ENCODE results near the gene ZNF565.
"Not testable (repeated sequence)": the region's sequence is repeated elsewhere in the genome, so short reads cannot be mapped to it uniquely, and the experiment has no call there.

Gene ZNF565

GRCh38 chr19:36214386-36215275 is at the start of gene ZNF565, which contains the start of gene ZNF146:
Gene ZNF565 (minus strand): TSS chr19:36214665. CDS start chr19:36201985, 12,680 bp downstream.
Gene ZNF146 (plus strand): TSS chr19:36215106. CDS start chr19:36236441, 21,335 bp downstream.
- peak; percentile 97 for DNase-seq (ENCODE audit: low spot score)

GRCh38 chr19:36259211-36259610 is 44.7 kb upstream of the ZNF565 start:
- DNase-seq (ENCODE audit: low spot score) = no peak

GRCh38 chr19:36258028-36258875 is 43.8 kb upstream of the ZNF565 start:
- DNase-seq (ENCODE audit: low spot score) = no peak

- DNase-seq (ENCODE audit: low spot score) = no peak
Observed at GRCh38 chr19:36257520-36257876, 43.0 kb upstream of the ZNF565 start.

GRCh38 chr19:36256853-36257519 is 42.5 kb upstream of the ZNF565 start:
- DNase-seq (ENCODE audit: low spot score) = no peak

GRCh38 chr19:36256064-36256463 is 41.6 kb upstream of the ZNF565 start:
- no peak for DNase-seq (ENCODE audit: low spot score)

GRCh38 chr19:36255316-36255715 is 40.9 kb upstream of the ZNF565 start:
- no peak for DNase-seq (ENCODE audit: low spot score)

GRCh38 chr19:36254848-36255247 is 40.4 kb upstream of the ZNF565 start:
- no peak for DNase-seq (ENCODE audit: low spot score)

- no peak for DNase-seq (ENCODE audit: low spot score)
Observed at GRCh38 chr19:36252047-36252446, 37.6 kb upstream of the ZNF565 start.

GRCh38 chr19:36246006-36246481 is 31.6 kb upstream of the ZNF565 start:
- DNase-seq (ENCODE audit: low spot score) = no peak

- peak; percentile 32 for DNase-seq (ENCODE audit: low spot score)
Observed at GRCh38 chr19:36245210-36246005, 30.9 kb upstream of the ZNF565 start.

GRCh38 chr19:36244066-36244465 is 29.6 kb upstream of the ZNF565 start:
- DNase-seq (ENCODE audit: low spot score) = no peak

GRCh38 chr19:36236946-36237310 is 22.5 kb upstream of the ZNF565 start:
- no peak for DNase-seq (ENCODE audit: low spot score)

GRCh38 chr19:36236304-36236945 is 22.0 kb upstream of the ZNF565 start:
- DNase-seq (ENCODE audit: low spot score) = no peak

GRCh38 chr19:36233626-36234025 is 19.2 kb upstream of the ZNF565 start:
- not testable (repeated sequence) for DNase-seq (ENCODE audit: low spot score)

GRCh38 chr19:36225219-36225892 is 10.9 kb upstream of the ZNF565 start:
- DNase-seq (ENCODE audit: low spot score) = peak; percentile 64

GRCh38 chr19:36222503-36222902 is 8.0 kb upstream of the ZNF565 start:
- no peak for DNase-seq (ENCODE audit: low spot score)

- no peak for DNase-seq (ENCODE audit: low spot score)
Observed at GRCh38 chr19:36221474-36221873, 7.0 kb upstream of the ZNF565 start.

- peak; percentile 28 for DNase-seq (ENCODE audit: low spot score)
Observed at GRCh38 chr19:36215276-36216123, 1.0 kb upstream of the ZNF565 start.

Measured in AG08395 (cell line).